ENCODE measurements around the gene RELN. TPM values are rescaled to one million over a fixed set of nuclear protein-coding genes. Genes with fewer than 3 reads are reported as not detected.

RELN gene
- total RNA-seq, 1 experiment from 2014 or later, result 0.10 TPM

GRCh38 chr7:103683348-103683747 lies 306.1 kb downstream of the RELN start:
- Histone ChIP-seq H3K27me3 (ENCODE audit: control insufficient read depth, insufficient read depth, low read length) (no peaks in the 10 kb centered on the region), H3K9me3 (ENCODE audit: control insufficient read depth, insufficient read depth, low read depth, low read length) (no peaks in the 10 kb centered on the region), H3K4me3 (ENCODE audit: low read depth in 2 of 2, low read length in 2 of 2) (no peak overlapping the region), H3K36me3 (ENCODE audit: control insufficient read depth, insufficient read depth, low read length) (no peaks in the 10 kb centered on the region), H3K4me1 (ENCODE audit: control insufficient read depth, insufficient read depth, low read length) (no peaks in the 10 kb centered on the region), H3K27ac (ENCODE audit: low read length) (no peak overlapping the region)
- TF ChIP-seq CTCF (IDR thresholded peaks at IDR 0.05) (no peak), SIN3A (IDR thresholded peaks at IDR 0.05; ENCODE audit: borderline replicate concordance, insufficient read depth, low read depth, low read length) (no peak)
- intact Hi-C loops (cut with micrococcal nuclease; ENCODE audit: unreplicated experiment) (no loop called here), in situ Hi-C loops (cut with HindIII; ENCODE audit: low pct_unique_long_range_greater_than_20kb, low sequenced_read_pairs) (no loop called here)
- POLR2A ChIA-PET, result no interaction called here
- CTCF ChIA-PET, result no interaction called here
- no peak for ATAC-seq
- no TSS peak for BruUV-seq (replicated peaks)
- DNase-seq (ENCODE audit: low read depth, low spot score), result no peak

- intact Hi-C loops (cut with micrococcal nuclease; ENCODE audit: unreplicated experiment), result no loop called here
- Histone ChIP-seq H3K4me1 (ENCODE audit: control insufficient read depth, insufficient read depth, low read length) (no peaks in the 10 kb centered on the region), H3K9me3 (ENCODE audit: control insufficient read depth, insufficient read depth, low read depth, low read length) (no peaks in the 10 kb centered on the region), H3K27ac (ENCODE audit: low read length) (no peak overlapping the region), H3K4me3 (ENCODE audit: low read depth in 2 of 2, low read length in 2 of 2) (no peak overlapping the region), H3K36me3 (ENCODE audit: control insufficient read depth, insufficient read depth, low read length) (no peaks in the 10 kb centered on the region), H3K27me3 (ENCODE audit: control insufficient read depth, insufficient read depth, low read length) (no peaks in the 10 kb centered on the region)
- ChIA-PET CTCF (no interaction called here), POLR2A (no interaction called here)
- ATAC-seq (no peak), DNase-seq (ENCODE audit: low read depth, low spot score) (no peak)
- in situ Hi-C loops (cut with HindIII; ENCODE audit: low pct_unique_long_range_greater_than_20kb, low sequenced_read_pairs), result no loop called here
- TF ChIP-seq SIN3A (IDR thresholded peaks at IDR 0.05; ENCODE audit: borderline replicate concordance, insufficient read depth, low read depth, low read length), result no peak
- no peak for TF ChIP-seq CTCF (IDR thresholded peaks at IDR 0.05)
- TF ChIP-seq POLR2AphosphoS5 (IDR thresholded peaks at IDR 0.05; ENCODE audit: low read depth, low read length), result no peak
- TF ChIP-seq TCF7L2 (IDR thresholded peaks at IDR 0.05; ENCODE audit: low read depth, low read length), result no peak
- TF ChIP-seq REST (IDR thresholded peaks at IDR 0.05; ENCODE audit: insufficient read depth in 1 of 2, low read depth in 2 of 2, low read length in 1 of 2), result no peak
- no TSS peak for BruUV-seq (replicated peaks)
Observed at GRCh38 chr7:103680161-103681144, 309.0 kb downstream of the RELN start.

Data from Panc1 (cell line).